ENCODE results near the gene AGRP.

AGRP gene

GRCh38 chr16:67451704-67452435 lies 31.5 kb downstream of the AGRP start:
- Histone ChIP-seq H3K4me1 (ENCODE audit: control insufficient read depth, insufficient read depth, low read length) (peaks cover 54% of the 10 kb centered on the region), H3K36me3 (ENCODE audit: control insufficient read depth in 2 of 2, insufficient read depth in 2 of 2, low read length in 2 of 2) (peaks cover 13 to 19% of the 10 kb centered on the region in 2 donors)

GRCh38 chr16:67451061-67451703 lies 32.2 kb downstream of the AGRP start:
- Histone ChIP-seq H3K4me1 (ENCODE audit: control insufficient read depth, insufficient read depth, low read length) (peaks cover 55% of the 10 kb centered on the region), H3K27me3 (ENCODE audit: control insufficient read depth in 1 of 2, insufficient read depth in 2 of 2, low read length in 2 of 2) (no peaks in the 10 kb centered on the region), H3K9me3 (ENCODE audit: control insufficient read depth in 2 of 2, low read length in 2 of 2) (no peaks in the 10 kb centered on the region), H3K36me3 (ENCODE audit: control insufficient read depth in 2 of 2, insufficient read depth in 2 of 2, low read length in 2 of 2) (peaks cover 13 to 19% of the 10 kb centered on the region in 2 donors), H3K27ac (ENCODE audit: low read length) (no peak overlapping the region), H3K4me3 (ENCODE audit: low read length in 2 of 2) (no peak overlapping the region), H3K9ac (ENCODE audit: low read length in 2 of 2) (peak overlapping the region in 1 of 2 donors; percentile 29)

More at GRCh38 chr16:67451704-67452435, 31.5 kb downstream of the AGRP start:
- no peak overlapping the region for H3K4me3 ChIP-seq (ENCODE audit: low read length in 2 of 2)
- no peaks in the 10 kb centered on the region for H3K27me3 ChIP-seq (ENCODE audit: control insufficient read depth in 1 of 2, insufficient read depth in 2 of 2, low read length in 2 of 2)
- peak overlapping the region in 1 of 2 donors; percentile 29 for H3K9ac ChIP-seq (ENCODE audit: low read length in 2 of 2)
- no peak overlapping the region for H3K27ac ChIP-seq (ENCODE audit: low read length)
- no peaks in the 10 kb centered on the region for H3K9me3 ChIP-seq (ENCODE audit: control insufficient read depth in 2 of 2, low read length in 2 of 2)

GRCh38 chr16:67449739-67450138 lies 33.6 kb downstream of the AGRP start:
- Histone ChIP-seq H3K36me3 (ENCODE audit: control insufficient read depth in 2 of 2, insufficient read depth in 2 of 2, low read length in 2 of 2) (peaks cover 13 to 19% of the 10 kb centered on the region in 2 donors), H3K27me3 (ENCODE audit: control insufficient read depth in 1 of 2, insufficient read depth in 2 of 2, low read length in 2 of 2) (no peaks in the 10 kb centered on the region), H3K4me1 (ENCODE audit: control insufficient read depth, insufficient read depth, low read length) (peaks cover 70% of the 10 kb centered on the region), H3K9me3 (ENCODE audit: control insufficient read depth in 2 of 2, low read length in 2 of 2) (no peaks in the 10 kb centered on the region), H3K4me3 (ENCODE audit: low read length in 2 of 2) (no peak overlapping the region), H3K9ac (ENCODE audit: low read length in 2 of 2) (no peak overlapping the region), H3K27ac (ENCODE audit: low read length) (no peak overlapping the region)

GRCh38 chr16:67449336-67449735 lies 34.0 kb downstream of the AGRP start:
- Histone ChIP-seq H3K9ac (ENCODE audit: low read length in 2 of 2) (no peak overlapping the region), H3K36me3 (ENCODE audit: control insufficient read depth in 2 of 2, insufficient read depth in 2 of 2, low read length in 2 of 2) (peaks cover 13 to 19% of the 10 kb centered on the region in 2 donors), H3K9me3 (ENCODE audit: control insufficient read depth in 2 of 2, low read length in 2 of 2) (no peaks in the 10 kb centered on the region), H3K4me3 (ENCODE audit: low read length in 2 of 2) (no peak overlapping the region), H3K27ac (ENCODE audit: low read length) (no peak overlapping the region), H3K27me3 (ENCODE audit: control insufficient read depth in 1 of 2, insufficient read depth in 2 of 2, low read length in 2 of 2) (no peaks in the 10 kb centered on the region), H3K4me1 (ENCODE audit: control insufficient read depth, insufficient read depth, low read length) (peaks cover 73% of the 10 kb centered on the region)

GRCh38 chr16:67448580-67448979 lies 34.8 kb downstream of the AGRP start:
- Histone ChIP-seq H3K27me3 (ENCODE audit: control insufficient read depth in 1 of 2, insufficient read depth in 2 of 2, low read length in 2 of 2) (no peaks in the 10 kb centered on the region), H3K9ac (ENCODE audit: low read length in 2 of 2) (no peak overlapping the region), H3K4me3 (ENCODE audit: low read length in 2 of 2) (no peak overlapping the region), H3K9me3 (ENCODE audit: control insufficient read depth in 2 of 2, low read length in 2 of 2) (no peaks in the 10 kb centered on the region), H3K4me1 (ENCODE audit: control insufficient read depth, insufficient read depth, low read length) (peaks cover 81% of the 10 kb centered on the region), H3K27ac (ENCODE audit: low read length) (no peak overlapping the region), H3K36me3 (ENCODE audit: control insufficient read depth in 2 of 2, insufficient read depth in 2 of 2, low read length in 2 of 2) (peaks cover 13 to 19% of the 10 kb centered on the region in 2 donors)

GRCh38 chr16:67447508-67448076 lies 35.8 kb downstream of the AGRP start:
- Histone ChIP-seq H3K9ac (ENCODE audit: low read length in 2 of 2) (no peak overlapping the region), H3K36me3 (ENCODE audit: control insufficient read depth in 2 of 2, insufficient read depth in 2 of 2, low read length in 2 of 2) (peaks cover 10 to 13% of the 10 kb centered on the region in 2 donors), H3K4me1 (ENCODE audit: control insufficient read depth, insufficient read depth, low read length) (peaks cover 85% of the 10 kb centered on the region), H3K4me3 (ENCODE audit: low read length in 2 of 2) (no peak overlapping the region), H3K9me3 (ENCODE audit: control insufficient read depth in 2 of 2, low read length in 2 of 2) (no peaks in the 10 kb centered on the region), H3K27me3 (ENCODE audit: control insufficient read depth in 1 of 2, insufficient read depth in 2 of 2, low read length in 2 of 2) (no peaks in the 10 kb centered on the region), H3K27ac (ENCODE audit: low read length) (no peak overlapping the region)

- H3K27me3 ChIP-seq (ENCODE audit: control insufficient read depth in 1 of 2, insufficient read depth in 2 of 2, low read length in 2 of 2), result no peaks in the 10 kb centered on the region
- peak overlapping the region; percentile 31 for H3K27ac ChIP-seq (ENCODE audit: low read length)
- no peak overlapping the region for H3K4me3 ChIP-seq (ENCODE audit: low read length in 2 of 2)
- H3K9ac ChIP-seq (ENCODE audit: low read length in 2 of 2), result peak overlapping the region in 1 of 2 donors; percentile 47
- no peaks in the 10 kb centered on the region for H3K9me3 ChIP-seq (ENCODE audit: control insufficient read depth in 2 of 2, low read length in 2 of 2)
- H3K36me3 ChIP-seq (ENCODE audit: control insufficient read depth in 2 of 2, insufficient read depth in 2 of 2, low read length in 2 of 2), result peaks cover 10 to 12% of the 10 kb centered on the region in 2 donors
- peaks cover 87% of the 10 kb centered on the region for H3K4me1 ChIP-seq (ENCODE audit: control insufficient read depth, insufficient read depth, low read length)
Observed at GRCh38 chr16:67446968-67447507, 36.3 kb downstream of the AGRP start.

GRCh38 chr16:67445913-67446907 lies 37.1 kb downstream of the AGRP start:
- Histone ChIP-seq H3K4me3 (ENCODE audit: low read length in 2 of 2) (peak overlapping the region in 1 of 2 donors; percentile 22), H3K27ac (ENCODE audit: low read length) (peak overlapping the region; percentile 31), H3K9ac (ENCODE audit: low read length in 2 of 2) (peak overlapping the region in 1 of 2 donors; percentile 51), H3K9me3 (ENCODE audit: control insufficient read depth in 2 of 2, low read length in 2 of 2) (no peaks in the 10 kb centered on the region), H3K36me3 (ENCODE audit: control insufficient read depth in 2 of 2, insufficient read depth in 2 of 2, low read length in 2 of 2) (peaks cover 7 to 8% of the 10 kb centered on the region in 2 donors), H3K27me3 (ENCODE audit: control insufficient read depth in 1 of 2, insufficient read depth in 2 of 2, low read length in 2 of 2) (no peaks in the 10 kb centered on the region), H3K4me1 (ENCODE audit: control insufficient read depth, insufficient read depth, low read length) (peaks cover 89% of the 10 kb centered on the region)

GRCh38 chr16:67445441-67445912 lies 37.9 kb downstream of the AGRP start:
- Histone ChIP-seq H3K9ac (ENCODE audit: low read length in 2 of 2) (no peak overlapping the region), H3K27ac (ENCODE audit: low read length) (no peak overlapping the region), H3K36me3 (ENCODE audit: control insufficient read depth in 2 of 2, insufficient read depth in 2 of 2, low read length in 2 of 2) (peaks cover 5 to 8% of the 10 kb centered on the region in 2 donors)

GRCh38 chr16:67445126-67445426 lies 38.3 kb downstream of the AGRP start:
- Histone ChIP-seq H3K36me3 (ENCODE audit: control insufficient read depth in 2 of 2, insufficient read depth in 2 of 2, low read length in 2 of 2) (peaks cover 7 to 8% of the 10 kb centered on the region in 2 donors), H3K9me3 (ENCODE audit: control insufficient read depth in 2 of 2, low read length in 2 of 2) (no peaks in the 10 kb centered on the region), H3K27me3 (ENCODE audit: control insufficient read depth in 1 of 2, insufficient read depth in 2 of 2, low read length in 2 of 2) (no peaks in the 10 kb centered on the region), H3K9ac (ENCODE audit: low read length in 2 of 2) (no peak overlapping the region), H3K4me3 (ENCODE audit: low read length in 2 of 2) (no peak overlapping the region), H3K4me1 (ENCODE audit: control insufficient read depth, insufficient read depth, low read length) (peaks cover 86% of the 10 kb centered on the region), H3K27ac (ENCODE audit: low read length) (no peak overlapping the region)

More at GRCh38 chr16:67445441-67445912, 37.9 kb downstream of the AGRP start:
- H3K9me3 ChIP-seq (ENCODE audit: control insufficient read depth in 2 of 2, low read length in 2 of 2), result no peaks in the 10 kb centered on the region
- H3K4me3 ChIP-seq (ENCODE audit: low read length in 2 of 2), result no peak overlapping the region
- H3K4me1 ChIP-seq (ENCODE audit: control insufficient read depth, insufficient read depth, low read length), result peaks cover 89% of the 10 kb centered on the region
- H3K27me3 ChIP-seq (ENCODE audit: control insufficient read depth in 1 of 2, insufficient read depth in 2 of 2, low read length in 2 of 2), result no peaks in the 10 kb centered on the region
